Vagina (tissue), 2 donors: ENCODE results near the gene CCDC27. TPM values are rescaled to one million over a fixed set of nuclear protein-coding genes. Genes with fewer than 3 reads are reported as not detected.

Experiments
- DNase-seq, 2 donors: peaks; one replicate each; pipeline ENCODE4 v3.0.0-alpha.2; 2017; ENCODE audit errors: extremely low spot score in 2 of 2
- H3K27ac ChIP-seq: fragments of 200-600 bp; sonication (generic); one replicate; pipeline ENCODE4 v1.5.1; 2019
- H3K27me3 ChIP-seq: fragments of 200-600 bp; sonication (generic); one replicate; pipeline ENCODE4 v1.5.1; 2019
- H3K36me3 ChIP-seq, 2 donors: fragments of 200-600 bp; sonication (generic); one replicate each; pipeline ENCODE4 v1.5.1; 2017 to 2019
- H3K4me1 ChIP-seq: fragments of 200-600 bp; sonication (generic); one replicate; pipeline ENCODE4 v1.5.1; 2019
- H3K4me3 ChIP-seq, 2 donors: fragments of 200-600 bp; sonication (generic); 1 replicate in 1 of 2; 2 replicates in 1 of 2; pipeline ENCODE4 v1.5.1; 2016 to 2019
- H3K9me3 ChIP-seq: fragments of 200-600 bp; sonication (generic); one replicate; pipeline ENCODE4 v1.5.1; 2019
- CTCF ChIP-seq, 3 experiments: fragments of 450-650 bp in 2 of 3; fragments of 200-600 bp in 1 of 3; sonication (generic) in 1 of 3; IDR thresholded peaks; one replicate each; pipeline ENCODE4 v1.5.1; 2017 to 2019; ENCODE audit warnings: antibody characterized with exemption in 3 of 3, mild to moderate bottlenecking in 2 of 3, moderate library complexity in 2 of 3
- POLR2A ChIP-seq, 2 donors: fragments of 450-650 bp; IDR thresholded peaks; one replicate each; pipeline ENCODE4 v1.6.1; 2017; ENCODE audit warnings: antibody characterized with exemption in 2 of 2, mild to moderate bottlenecking in 2 of 2, moderate library complexity in 2 of 2
- POLR2AphosphoS5 ChIP-seq, 2 donors: sonication (generic); formaldehyde crosslinking; IDR thresholded peaks; one replicate each; pipeline ENCODE4 v1.9.0; 2017; ENCODE audit warnings: antibody characterized with exemption in 2 of 2, mild to moderate bottlenecking in 2 of 2, low read depth in 1 of 2; ENCODE audit not compliant: insufficient read depth in 1 of 2
- intact Hi-C: fragments of 100-400 bp; cut with DNase I; formaldehyde crosslinking; loops from one replicate; pipeline ENCODE4 v1.15.1; 2023
- total RNA-seq: library from RNA; depleted of rRNA; stranded (reverse); fragments of >200 nt; gene quantifications from one replicate; pipeline ENCODE4 v1.2.3, GENCODE V29; 2016

The CCDC27 gene
- total RNA-seq, 1 donor from 2014 or later, result not detected

GRCh38 chr1:3762873-3763228 lies 10.6 kb downstream of the CCDC27 start:
- no peaks in the 10 kb centered on the region for H3K9me3 ChIP-seq
- TF ChIP-seq CTCF (IDR thresholded peaks at IDR 0.05), result no peak
- TF ChIP-seq POLR2A (IDR thresholded peaks at IDR 0.05), result no peak
- no peak for TF ChIP-seq POLR2AphosphoS5 (IDR thresholded peaks at IDR 0.05; ENCODE audit: insufficient read depth in 1 of 2, low read depth in 1 of 2)
- no peak overlapping the region for H3K4me3 ChIP-seq
- no peak for DNase-seq
- no peak overlapping the region for H3K27ac ChIP-seq
- H3K4me1 ChIP-seq, result no peaks in the 10 kb centered on the region
- intact Hi-C loops, result no loop called here
- no peaks in the 10 kb centered on the region for H3K36me3 ChIP-seq
- H3K27me3 ChIP-seq, result no peaks in the 10 kb centered on the region

- no peak for TF ChIP-seq POLR2A (IDR thresholded peaks at IDR 0.05)
- TF ChIP-seq POLR2AphosphoS5 (IDR thresholded peaks at IDR 0.05; ENCODE audit: insufficient read depth in 1 of 2, low read depth in 1 of 2), result no peak
- TF ChIP-seq CTCF (IDR thresholded peaks at IDR 0.05), result no peak
- Histone ChIP-seq H3K4me3 (no peak overlapping the region), H3K27me3 (no peaks in the 10 kb centered on the region), H3K4me1 (no peaks in the 10 kb centered on the region), H3K36me3 (no peaks in the 10 kb centered on the region), H3K27ac (no peak overlapping the region), H3K9me3 (no peaks in the 10 kb centered on the region)
- intact Hi-C loops, result no loop called here
- DNase-seq, result no peak
Measured at GRCh38 chr1:3763351-3764125, 11.3 kb downstream of the CCDC27 start.

GRCh38 chr1:3767328-3767925 lies 15.2 kb downstream of the CCDC27 start:
- Histone ChIP-seq H3K4me3 (no peak overlapping the region), H3K36me3 (no peaks in the 10 kb centered on the region), H3K4me1 (peaks cover 14% of the 10 kb centered on the region), H3K9me3 (no peaks in the 10 kb centered on the region), H3K27ac (no peak overlapping the region), H3K27me3 (no peaks in the 10 kb centered on the region)
- TF ChIP-seq POLR2A (IDR thresholded peaks at IDR 0.05) (no peak), CTCF (IDR thresholded peaks at IDR 0.05) (no peak), POLR2AphosphoS5 (IDR thresholded peaks at IDR 0.05; ENCODE audit: insufficient read depth in 1 of 2, low read depth in 1 of 2) (no peak)
- intact Hi-C loops, result no loop called here
- no peak for DNase-seq

DNA sequence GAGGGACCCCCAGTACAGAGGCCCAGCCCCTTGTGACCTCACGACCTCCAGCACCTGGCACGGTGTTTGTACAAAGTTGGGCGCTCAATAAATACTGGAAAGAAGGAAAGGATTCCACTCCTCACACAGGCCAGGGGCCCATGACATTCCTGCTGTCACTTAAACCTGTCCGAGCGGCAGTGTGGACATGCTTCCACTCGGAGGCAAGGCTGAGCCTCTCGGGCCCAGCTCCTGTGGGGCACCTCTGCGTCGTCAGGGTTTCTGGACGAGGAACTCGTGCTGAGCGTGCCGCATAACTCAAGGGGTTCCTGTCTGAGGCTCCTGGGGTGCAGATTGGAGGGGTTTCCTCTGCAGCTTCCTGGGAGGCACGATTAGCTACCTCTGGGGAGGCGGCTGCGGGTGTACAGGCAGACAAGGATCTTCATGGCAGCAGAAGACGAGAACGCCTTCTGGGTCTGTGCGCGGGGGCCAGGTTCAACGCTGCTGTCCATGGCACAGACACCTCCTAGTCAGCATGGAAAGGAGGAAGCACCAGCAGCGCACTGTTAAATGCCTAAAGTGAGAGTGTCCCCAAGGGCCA lies 16.7 kb downstream of the CCDC27 start:
- Histone ChIP-seq H3K4me3 (no peak overlapping the region), H3K27me3 (no peaks in the 10 kb centered on the region), H3K36me3 (no peaks in the 10 kb centered on the region), H3K4me1 (peaks cover 28% of the 10 kb centered on the region), H3K27ac (no peak overlapping the region), H3K9me3 (no peaks in the 10 kb centered on the region)
- DNase-seq, result no peak
- TF ChIP-seq POLR2AphosphoS5 (IDR thresholded peaks at IDR 0.05; ENCODE audit: insufficient read depth in 1 of 2, low read depth in 1 of 2) (no peak), POLR2A (IDR thresholded peaks at IDR 0.05) (no peak), CTCF (IDR thresholded peaks at IDR 0.05) (no peak)
- intact Hi-C loops, result no loop called here
